Measurements from ENCODE around the gene MPND. TPM values are rescaled to one million over a fixed set of nuclear protein-coding genes. Genes with fewer than 3 reads are reported as not detected.
"Not testable (repeated sequence)": the region's sequence is repeated elsewhere in the genome, so short reads cannot be mapped to it uniquely, and the experiment has no call there.

The MPND gene
- total and polyA plus RNA-seq, 11 donors: 8.2 to 23.7 (median 19.0) TPM

GRCh38 chr19:4342615-4343369 is 570 bp upstream of the MPND start:
- 0 to 1% (median 0%) methylated on average over 23 to 39 of the region's 39 CpGs for WGBS, 4 donors
- ATAC-seq: peak; percentile 94 to 98 (median 96)
- intact Hi-C loops (cut with DNase I): loop anchor here in 5 of 10 donors (1.0 to 5.0 kb wide), 7 partner anchors 32 to 95 kb away; partner anchors contain the start of genes SH3GL1 (in 2 of the 5), YJU2 (in 2 of the 5) and CHAF1A (in 1 of the 5)

GRCh38 chr19:4345342-4346019 is 2.1 kb downstream of the MPND start:
- intact Hi-C loops (cut with DNase I): no loop called here
- peaks cover 0 to 18% (median 10%) of the 10 kb centered on the region in 12 donors for H3K4me1 ChIP-seq
- WGBS, 4 donors: 87 to 95% (median 92%) methylated on average over 11 to 15 of the region's 15 CpGs
- TF ChIP-seq CTCF (IDR thresholded peaks at IDR 0.05): no peak
- no peaks in the 10 kb centered on the region for H3K9me3 ChIP-seq
- H3K27me3 ChIP-seq: no peaks in the 10 kb centered on the region
- DNase-seq (no peak), ATAC-seq (no peak)
- H3K36me3 ChIP-seq: peaks cover 0 to 18% (median 9%) of the 10 kb centered on the region in 9 donors
- no peak overlapping the region for H3K4me3 ChIP-seq
- H3K27ac ChIP-seq: no peak overlapping the region

More at GRCh38 chr19:4342615-4343369, 570 bp upstream of the MPND start:
- Histone ChIP-seq H3K27me3 (no peaks in the 10 kb centered on the region), H3K36me3 (peaks cover 0 to 13% (median 6%) of the 10 kb centered on the region in 9 donors), H3K9me3 (no peaks in the 10 kb centered on the region), H3K27ac (peak overlapping the region; percentile 70 to 99 (median 92)), H3K4me3 (peak overlapping the region; percentile 38 to 100 (median 76)), H3K4me1 (peaks cover 0 to 27% (median 15%) of the 10 kb centered on the region in 12 donors)
- TF ChIP-seq POLR2A (IDR thresholded peaks at IDR 0.05) (peak; percentile 47 to 93), CTCF (IDR thresholded peaks at IDR 0.05) (peak in 7 of 12 donors; percentile 7 to 54 (median 39))
- peak; percentile 96 to 99 (median 97) for DNase-seq

- ATAC-seq (no peak), DNase-seq (no peak)
- no peak overlapping the region for H3K27ac ChIP-seq
- no peak for TF ChIP-seq CTCF (IDR thresholded peaks at IDR 0.05)
- TF ChIP-seq POLR2A (IDR thresholded peaks at IDR 0.05): no peak
- H3K36me3 ChIP-seq: peaks cover 0 to 18% (median 9%) of the 10 kb centered on the region in 9 donors
- H3K9me3 ChIP-seq: no peaks in the 10 kb centered on the region
- intact Hi-C loops (cut with DNase I): no loop called here
- H3K4me3 ChIP-seq: no peak overlapping the region
- H3K4me1 ChIP-seq: peaks cover 0 to 18% (median 10%) of the 10 kb centered on the region in 12 donors
- no peaks in the 10 kb centered on the region for H3K27me3 ChIP-seq
- WGBS, 4 donors: 93 to 97% (median 95%) methylated on average over 6 of the region's 6 CpGs
Observed at GRCh38 chr19:4346020-4346383, 2.6 kb downstream of the MPND start.

GRCh38 chr19:4347521-4347920 is 4.2 kb downstream of the MPND start:
- intact Hi-C loops (cut with DNase I): no loop called here
- no peaks in the 10 kb centered on the region for H3K9me3 ChIP-seq
- DNase-seq (no peak), ATAC-seq (no peak)
- H3K27ac ChIP-seq: no peak overlapping the region
- peaks cover 0 to 18% (median 6%) of the 10 kb centered on the region in 12 donors for H3K4me1 ChIP-seq
- peaks cover 0 to 18% (median 9%) of the 10 kb centered on the region in 9 donors for H3K36me3 ChIP-seq
- H3K4me3 ChIP-seq: no peak overlapping the region
- no peaks in the 10 kb centered on the region for H3K27me3 ChIP-seq
- 75 to 95% (median 77%) methylated on average over 6 of the region's 6 CpGs for WGBS, 4 donors
- TF ChIP-seq POLR2A (IDR thresholded peaks at IDR 0.05) (no peak), CTCF (IDR thresholded peaks at IDR 0.05) (no peak)

GRCh38 chr19:4349225-4349624 is 5.9 kb downstream of the MPND start:
- intact Hi-C loops (cut with DNase I); ATAC-seq; H3K9me3 ChIP-seq; H3K27me3 ChIP-seq; H3K4me3 ChIP-seq; DNase-seq; H3K27ac ChIP-seq: not testable (repeated sequence)
- peaks cover 0 to 14% (median 3%) of the 10 kb centered on the region in 12 donors for H3K4me1 ChIP-seq
- H3K36me3 ChIP-seq: peaks cover 0 to 18% (median 9%) of the 10 kb centered on the region in 9 donors
- WGBS, 4 donors: 91 to 95% (median 93%) methylated on average over 16 of the region's 16 CpGs

All from heart left ventricle (tissue), 16 donors.